Measurements from ENCODE around the gene APOO. TPM values are rescaled to one million over a fixed set of nuclear protein-coding genes. Genes with fewer than 3 reads are reported as not detected.
"Not testable (repeated sequence)": the region's sequence is repeated elsewhere in the genome, so short reads cannot be mapped to it uniquely, and the experiment has no call there.

Gene APOO
- total RNA-seq, 1 donor from 2014 or later: 18.5 TPM

DNA sequence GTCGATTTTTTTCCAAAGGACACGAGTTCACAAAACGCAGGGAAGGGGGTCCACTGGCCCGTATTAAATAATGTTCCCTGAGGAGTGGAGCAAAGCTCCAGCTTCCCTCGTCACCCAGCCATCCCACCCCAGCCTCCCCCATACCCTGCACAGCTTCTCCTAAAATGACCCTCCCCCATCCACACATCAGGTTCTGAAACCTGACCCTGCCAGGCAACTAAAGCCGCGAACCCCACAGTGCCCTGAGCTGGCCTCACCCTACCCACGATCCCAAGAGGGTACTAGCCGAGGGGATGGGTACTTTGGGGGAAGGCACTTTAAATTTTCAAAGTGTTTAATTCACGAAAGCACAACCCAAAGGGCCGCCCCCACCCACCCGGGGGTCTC is 634 bp downstream of the APOO start:
- intact Hi-C loops (cut with micrococcal nuclease): loop anchor here (1.0 to 10.0 kb wide), 4 partner anchors 118 to 1922 kb away; partner anchors contain the start of gene PRDX4

DNA sequence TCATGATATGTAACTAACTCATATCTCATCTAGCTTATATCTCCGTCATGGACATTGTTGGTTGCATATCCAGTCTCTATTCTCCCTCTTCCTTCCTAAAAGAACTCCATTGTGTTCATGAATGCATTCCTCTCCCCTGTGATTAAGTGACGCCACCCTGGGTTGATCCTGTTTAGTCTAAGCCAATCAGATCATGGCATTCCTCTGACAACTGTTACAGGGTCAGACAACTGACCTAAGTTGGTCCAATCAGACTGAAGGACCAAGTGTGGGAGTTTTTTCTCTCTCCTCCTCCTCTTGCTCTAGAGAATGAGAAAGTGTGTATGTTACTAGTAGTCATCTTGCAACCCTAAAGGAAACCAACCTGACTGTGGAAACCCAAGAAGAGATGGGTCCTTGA is 3.6 kb downstream of the APOO start:
- intact Hi-C loops (cut with micrococcal nuclease): loop anchor here (10.0 kb wide), 2 partner anchors 239 to 1919 kb away; partner anchors contain the start of gene PRDX4

DNA sequence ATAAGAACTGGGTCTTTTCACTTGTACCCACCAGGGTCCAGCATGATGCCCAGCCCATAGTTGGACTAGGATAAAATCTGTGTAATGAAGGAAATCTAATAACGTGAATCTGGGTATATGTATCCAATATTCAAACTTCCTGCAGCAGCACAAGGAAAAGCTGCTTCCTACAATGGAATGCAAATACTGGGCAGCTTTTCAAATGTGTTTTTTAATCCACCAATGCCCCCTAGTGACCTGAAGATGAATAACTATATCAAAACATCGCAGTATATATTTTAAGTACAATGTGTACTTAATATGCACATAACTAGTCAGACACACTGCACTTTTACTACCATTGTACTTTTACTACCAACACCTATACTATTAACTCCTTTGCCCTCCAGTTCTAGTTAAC is 5.3 kb downstream of the APOO start:
- intact Hi-C loops (cut with micrococcal nuclease): loop anchor here (1.0 to 10.0 kb wide), 6 partner anchors 119 to 1918 kb away; partner anchors contain the start of genes PRDX4 and SAT1

DNA sequence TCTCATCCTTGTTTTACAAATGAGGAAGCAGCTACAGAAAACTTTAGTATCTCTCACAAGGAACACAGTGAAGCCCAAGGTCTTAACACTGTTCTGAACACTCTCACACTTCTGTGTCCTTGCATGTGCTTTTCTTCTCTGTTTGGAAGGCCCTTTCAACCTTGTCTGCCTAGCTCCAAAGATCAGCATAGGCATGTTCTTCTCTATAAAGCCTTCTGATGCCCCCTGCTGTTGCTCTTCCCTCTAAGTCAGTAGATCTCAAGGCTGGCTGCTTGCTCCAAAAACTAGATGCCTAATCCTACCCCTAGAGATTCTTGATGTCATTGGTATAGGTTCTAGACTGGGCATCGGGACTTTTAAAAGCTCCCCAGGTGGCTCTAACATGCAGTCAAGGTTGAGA is 5.9 kb downstream of the APOO start:
- intact Hi-C loops (cut with micrococcal nuclease): loop anchor here (1.0 to 10.0 kb wide), 6 partner anchors 119 to 1917 kb away; partner anchors contain the start of genes PRDX4 and SAT1

DNA sequence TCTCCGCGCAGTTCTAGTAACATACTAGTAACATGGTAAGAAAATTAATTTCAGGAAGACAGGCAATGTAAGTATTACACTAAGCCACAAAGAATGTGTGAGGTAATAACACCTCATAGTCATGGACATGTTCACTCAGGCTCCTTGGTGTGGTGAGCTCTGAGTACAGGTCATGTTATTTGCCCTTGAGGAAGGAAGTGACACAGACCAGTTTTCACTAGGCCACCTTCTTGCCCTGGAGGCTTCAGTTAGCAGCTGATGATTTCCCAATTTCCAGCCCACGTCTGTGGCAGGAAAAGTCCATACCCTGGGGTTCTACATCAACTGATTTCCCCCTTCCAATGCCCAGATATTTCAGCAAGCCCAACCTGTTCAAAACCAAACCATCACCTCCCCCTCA is 6.7 kb downstream of the APOO start:
- intact Hi-C loops (cut with micrococcal nuclease): loop anchor here (10.0 kb wide), 2 partner anchors 236 to 1916 kb away; partner anchors contain the start of gene PRDX4

DNA sequence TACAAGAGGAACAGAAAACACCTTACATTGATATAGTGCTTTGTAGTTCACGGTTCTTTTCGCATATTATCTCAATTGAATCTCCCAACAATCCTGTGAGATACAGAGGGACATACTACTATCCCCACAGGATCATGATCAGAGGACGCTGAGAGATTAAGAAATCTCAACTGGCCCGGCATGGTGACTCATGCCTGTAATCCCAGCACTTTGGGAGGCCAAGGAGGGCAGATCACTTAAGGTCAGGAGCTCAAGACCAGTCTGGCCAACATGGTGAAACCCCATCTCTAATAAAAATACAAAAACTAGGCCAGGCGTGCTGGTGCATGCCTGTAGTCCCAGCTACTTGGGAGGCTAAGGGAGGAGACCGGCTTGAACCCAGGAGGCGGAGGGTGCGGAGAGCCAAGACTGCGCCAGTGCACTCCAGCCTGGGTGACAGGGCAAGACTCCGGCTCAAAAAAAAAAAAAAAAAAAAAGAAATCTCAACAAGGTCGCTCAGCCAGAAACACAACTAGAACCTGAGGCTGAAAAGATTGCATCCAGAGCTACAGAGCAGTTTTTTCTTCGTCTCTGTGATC is 7.4 kb downstream of the APOO start:
- intact Hi-C loops (cut with micrococcal nuclease): loop anchor here (10.0 kb wide), 2 partner anchors 236 to 1916 kb away; partner anchors contain the start of gene PRDX4

DNA sequence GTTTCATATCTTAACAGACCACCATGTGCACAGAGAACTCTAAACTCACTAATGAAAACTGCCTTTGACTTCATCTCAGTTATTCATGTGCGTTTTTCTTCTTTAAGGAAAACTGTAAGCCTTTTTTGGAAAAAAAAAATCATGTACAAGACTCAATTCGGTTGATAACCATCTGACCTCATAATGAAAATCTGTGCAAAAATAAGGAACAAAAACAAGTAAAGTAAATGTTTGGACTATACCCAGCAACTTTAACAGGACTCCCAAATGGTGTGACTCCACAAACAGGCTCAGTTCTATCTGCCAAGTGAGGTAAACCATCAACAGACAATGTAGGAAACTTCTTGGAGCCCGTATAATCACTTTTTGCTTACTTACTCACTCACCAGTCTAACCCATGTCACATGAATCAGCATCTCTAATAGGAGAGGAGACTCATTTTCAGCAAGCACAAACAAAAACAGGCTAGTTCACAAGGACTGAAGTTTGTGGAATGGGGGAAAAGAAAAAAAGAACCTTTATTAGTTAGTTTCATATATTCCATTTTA is 9.3 kb downstream of the APOO start:
- intact Hi-C loops (cut with micrococcal nuclease): no loop called here

DNA sequence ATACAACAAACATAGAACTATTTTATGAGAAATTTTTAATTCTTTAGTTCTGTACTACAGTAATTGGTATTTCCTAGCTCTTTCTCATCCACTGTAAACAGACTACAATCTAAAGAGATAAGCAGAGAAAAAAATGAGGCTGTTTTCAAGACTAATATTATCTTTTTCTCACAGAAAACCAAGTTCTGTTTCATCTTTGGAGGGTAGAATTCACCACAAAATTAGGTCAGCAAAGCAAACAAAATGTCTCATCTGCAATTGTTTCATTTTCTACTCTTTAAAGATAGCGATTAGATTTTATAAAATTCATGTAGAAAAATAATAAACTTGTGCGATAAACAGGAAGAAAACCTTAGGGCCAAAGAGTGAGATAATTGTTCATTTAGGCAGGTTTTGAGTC is 10.8 kb downstream of the APOO start:
- intact Hi-C loops (cut with micrococcal nuclease): no loop called here

DNA sequence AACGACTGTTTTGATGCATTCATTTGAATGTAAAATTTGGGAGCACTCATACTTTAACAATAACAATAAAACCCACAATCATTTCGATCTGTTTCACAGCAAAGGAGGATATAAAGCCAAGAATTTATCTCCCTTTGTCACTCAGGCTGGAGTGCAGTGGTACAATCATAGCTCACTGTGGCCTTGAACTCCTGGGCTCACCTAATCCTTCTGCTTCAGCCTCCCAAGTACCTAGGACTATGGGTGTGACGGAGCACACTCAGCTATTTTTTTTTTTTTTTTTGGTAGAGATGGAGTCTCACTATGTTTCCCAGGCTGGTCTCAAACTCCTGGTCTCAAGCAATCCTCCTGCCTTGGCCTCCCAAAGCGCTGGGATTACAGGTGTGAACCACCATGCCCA is 11.2 kb downstream of the APOO start:
- intact Hi-C loops (cut with micrococcal nuclease): not testable (repeated sequence)

DNA sequence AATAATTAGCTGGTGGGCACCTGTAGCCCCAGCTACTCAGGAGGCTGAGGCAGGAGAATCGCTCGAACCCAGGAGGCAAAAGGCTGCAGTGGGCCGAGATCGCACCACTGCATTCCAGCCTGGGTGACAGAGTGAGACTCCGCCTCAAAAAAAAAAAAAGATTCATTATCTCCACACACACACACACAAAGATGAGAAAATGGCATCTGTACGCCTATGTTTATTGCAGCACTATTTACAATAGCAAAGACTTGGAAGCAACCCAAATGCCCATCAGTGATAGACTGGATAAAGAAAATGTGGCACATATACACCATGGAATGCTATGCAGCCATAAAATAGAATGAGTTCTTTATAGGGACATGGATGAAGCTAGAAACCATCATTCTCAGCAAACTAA is 12.7 kb downstream of the APOO start:
- intact Hi-C loops (cut with micrococcal nuclease): not testable (repeated sequence)

DNA sequence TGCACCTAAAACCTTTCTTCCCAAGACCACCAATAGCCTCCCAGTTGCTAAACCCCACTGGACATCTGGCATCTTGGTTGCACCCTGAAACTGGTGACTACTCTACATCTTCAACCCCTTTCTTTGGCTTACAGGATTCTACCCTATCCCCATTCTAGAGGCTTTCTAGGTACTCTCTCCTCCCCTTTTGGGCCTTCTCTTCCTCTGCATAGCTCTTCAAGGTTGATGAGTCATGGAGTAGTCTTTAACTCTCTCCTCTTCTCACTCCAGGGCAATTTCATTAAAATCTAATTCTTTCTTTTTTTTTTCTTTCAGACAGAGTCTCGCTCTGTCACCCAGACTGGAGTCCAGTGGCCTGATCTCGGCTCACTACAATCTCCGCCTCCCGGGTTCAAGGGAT is 16.8 kb downstream of the APOO start:
- intact Hi-C loops (cut with micrococcal nuclease): no loop called here

DNA sequence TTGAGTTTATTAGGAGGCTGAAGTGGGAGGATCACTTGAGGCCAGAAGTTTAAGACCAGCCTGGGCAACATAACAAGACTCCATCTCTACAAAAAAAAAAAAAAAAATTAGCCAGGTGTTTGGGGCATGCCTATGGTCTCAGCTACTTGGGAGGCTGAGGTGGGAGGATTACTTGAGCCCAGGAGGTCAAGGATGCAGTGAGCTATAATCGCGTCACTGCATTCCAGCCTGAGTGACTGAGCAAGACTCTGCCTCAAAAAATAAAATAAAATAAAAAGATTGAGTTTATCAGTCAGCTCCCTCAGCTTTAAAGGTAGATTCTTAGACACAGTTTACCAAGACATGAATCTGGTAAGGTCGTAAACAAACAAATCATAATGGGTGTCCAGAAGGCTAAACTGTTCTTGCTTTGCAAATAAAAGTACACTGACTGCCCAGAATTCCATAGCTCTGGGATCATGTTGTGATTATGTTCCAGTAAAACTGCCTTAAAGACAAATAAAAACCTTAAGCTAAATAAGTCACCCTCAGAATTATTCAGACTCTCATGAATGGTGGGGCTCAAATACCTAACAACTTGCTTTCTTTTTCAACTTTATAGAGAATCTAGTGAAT is 18.7 kb downstream of the APOO start:
- intact Hi-C loops (cut with micrococcal nuclease): no loop called here

DNA sequence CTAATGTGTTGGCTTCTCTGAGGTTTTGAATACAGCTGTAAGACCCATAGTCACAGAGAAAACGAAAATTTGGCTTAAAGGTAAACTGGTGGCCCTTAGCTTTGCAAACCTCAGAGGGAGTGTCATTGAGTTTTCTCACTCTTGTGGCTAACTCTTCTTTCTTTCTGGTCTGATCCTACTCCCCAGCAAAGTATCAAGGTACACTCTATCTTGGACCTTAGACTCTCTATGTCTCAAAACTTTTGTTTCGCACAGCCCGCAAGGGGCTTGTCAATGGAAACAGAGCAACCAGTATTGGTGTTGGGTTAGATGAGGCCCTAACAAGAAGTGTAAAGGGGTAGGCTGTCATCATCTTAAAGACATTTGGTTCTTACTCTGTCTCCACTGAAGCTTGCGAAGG is 19.8 kb downstream of the APOO start:
- intact Hi-C loops (cut with micrococcal nuclease): no loop called here

DNA sequence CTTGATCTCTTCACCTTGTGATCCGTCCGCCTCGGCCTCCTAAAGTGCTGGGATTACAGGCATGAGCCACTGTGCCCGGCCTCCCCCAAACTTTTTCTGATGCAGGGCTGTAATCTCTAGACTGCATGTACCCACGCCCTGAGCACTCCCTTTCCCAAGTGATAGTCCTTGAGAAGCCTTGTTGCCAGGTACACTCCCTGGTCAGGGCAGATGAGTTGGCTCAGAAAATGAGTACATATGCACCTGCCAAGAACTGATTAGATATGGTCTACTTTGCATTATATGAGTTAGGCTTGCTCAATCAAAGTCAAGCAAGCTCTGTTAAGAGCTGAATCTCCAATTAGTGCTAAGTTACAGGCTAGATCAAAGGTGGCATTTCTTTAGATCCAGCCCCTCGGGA is 20.3 kb downstream of the APOO start:
- intact Hi-C loops (cut with micrococcal nuclease): no loop called here

DNA sequence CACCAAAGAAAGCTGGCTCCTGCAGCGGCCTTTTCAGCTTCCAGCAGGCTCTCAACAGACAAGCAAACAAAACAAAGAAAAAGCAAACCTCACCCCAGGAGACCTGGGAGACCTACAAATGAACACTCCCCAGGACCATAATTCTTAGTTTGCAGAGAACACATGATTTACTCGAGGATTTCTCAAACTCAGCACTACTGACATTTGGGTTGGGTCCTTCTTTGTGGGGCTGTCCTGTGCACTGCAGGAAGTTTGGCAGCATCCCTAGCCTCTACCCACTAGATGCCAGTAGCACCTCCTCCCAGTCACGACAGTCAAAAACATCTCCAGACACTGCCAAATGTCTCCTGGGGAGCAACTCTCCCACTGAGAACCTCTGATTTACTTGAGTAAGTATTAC is 21.9 kb downstream of the APOO start:
- intact Hi-C loops (cut with micrococcal nuclease): no loop called here

DNA sequence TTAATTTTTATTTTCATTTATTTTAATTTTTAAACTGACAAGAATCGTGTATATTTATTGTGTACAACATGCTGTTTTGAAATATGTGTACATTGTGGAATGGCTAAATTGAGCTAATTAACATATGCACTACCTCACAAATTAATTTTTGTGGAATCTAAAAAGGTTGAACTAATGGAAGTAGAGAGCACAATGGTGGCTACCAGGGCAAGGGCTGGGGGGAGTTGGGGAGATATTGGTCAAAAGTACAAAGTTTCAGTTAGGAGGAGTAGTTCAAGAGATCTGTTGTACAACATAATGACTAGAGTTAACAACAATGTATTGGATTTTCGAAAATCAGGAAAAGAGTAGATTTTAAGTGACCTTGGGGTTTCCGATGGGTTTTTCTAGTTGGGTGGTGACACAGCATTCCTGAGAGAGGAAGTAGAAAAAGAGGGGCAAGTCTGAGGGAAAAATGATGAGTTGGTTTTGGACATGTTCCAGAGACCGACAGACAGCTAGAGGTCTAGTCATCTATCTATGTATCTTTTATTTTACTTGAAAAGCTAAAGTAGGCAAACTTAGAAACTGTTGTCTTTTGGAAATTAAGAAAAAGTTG is 23.2 kb downstream of the APOO start:
- intact Hi-C loops (cut with micrococcal nuclease): no loop called here

DNA sequence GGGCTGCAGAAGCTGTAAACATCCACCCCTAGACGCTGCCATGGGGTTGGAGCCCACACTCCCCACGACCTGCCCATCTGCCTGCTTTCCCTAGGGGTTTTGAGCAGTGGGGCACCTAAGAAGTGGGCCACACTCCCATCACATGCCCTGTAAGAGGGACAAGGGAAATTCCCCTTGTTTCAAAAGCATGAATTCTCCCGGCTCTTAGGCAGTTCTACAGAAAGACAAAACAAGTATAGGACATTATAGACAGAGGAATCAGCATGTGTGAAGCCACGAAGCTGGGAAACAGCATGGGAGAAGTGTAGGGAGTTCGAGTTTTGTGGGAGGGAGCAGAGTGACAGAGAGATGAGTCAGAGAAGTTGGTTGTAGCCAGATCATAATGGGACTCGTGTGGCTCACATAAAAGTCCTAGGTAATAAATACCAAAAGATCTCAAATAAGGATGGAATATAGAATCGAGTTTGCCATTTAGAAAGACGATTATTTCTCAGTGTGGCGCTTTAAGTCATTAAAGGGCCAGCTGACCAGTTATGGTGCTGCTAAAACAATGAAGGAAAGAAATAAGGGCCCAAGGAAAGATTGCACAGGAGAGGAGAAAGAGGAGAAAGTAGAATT is 23.9 kb downstream of the APOO start:
- intact Hi-C loops (cut with micrococcal nuclease): no loop called here

DNA sequence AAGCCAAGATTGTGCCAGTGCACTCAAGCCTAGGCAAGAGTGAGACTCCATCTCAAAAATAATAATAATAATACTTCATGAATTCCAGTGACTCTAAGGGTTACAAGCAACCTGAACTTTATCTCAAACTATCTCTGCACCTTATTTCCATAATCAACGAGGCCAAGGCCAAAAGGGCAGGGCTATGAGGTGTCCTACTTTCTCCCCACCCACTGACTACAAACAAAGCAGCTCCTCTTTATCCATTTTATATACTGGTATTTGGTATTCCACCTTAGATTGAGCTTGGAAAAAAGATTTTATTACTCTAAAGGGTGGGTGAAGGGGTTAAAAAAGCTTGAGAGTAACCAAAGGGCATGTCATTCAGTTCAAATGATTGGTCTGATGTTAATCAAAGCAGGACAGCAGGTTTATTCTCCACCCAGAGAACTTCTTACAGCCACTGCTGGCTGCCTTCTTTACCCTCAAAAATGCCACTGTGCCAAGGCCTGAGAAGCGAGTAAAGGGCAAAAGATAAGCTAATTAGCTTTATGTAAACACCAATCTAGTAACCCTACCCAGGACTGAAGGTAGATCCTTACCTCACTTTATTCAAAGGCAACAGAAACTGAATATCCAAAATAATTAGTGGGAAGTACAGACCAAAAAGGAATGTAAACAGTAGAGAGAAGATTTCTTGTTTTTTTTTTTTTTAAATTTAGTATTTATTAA is 28.2 kb downstream of the APOO start:
- intact Hi-C loops (cut with micrococcal nuclease): no loop called here

DNA sequence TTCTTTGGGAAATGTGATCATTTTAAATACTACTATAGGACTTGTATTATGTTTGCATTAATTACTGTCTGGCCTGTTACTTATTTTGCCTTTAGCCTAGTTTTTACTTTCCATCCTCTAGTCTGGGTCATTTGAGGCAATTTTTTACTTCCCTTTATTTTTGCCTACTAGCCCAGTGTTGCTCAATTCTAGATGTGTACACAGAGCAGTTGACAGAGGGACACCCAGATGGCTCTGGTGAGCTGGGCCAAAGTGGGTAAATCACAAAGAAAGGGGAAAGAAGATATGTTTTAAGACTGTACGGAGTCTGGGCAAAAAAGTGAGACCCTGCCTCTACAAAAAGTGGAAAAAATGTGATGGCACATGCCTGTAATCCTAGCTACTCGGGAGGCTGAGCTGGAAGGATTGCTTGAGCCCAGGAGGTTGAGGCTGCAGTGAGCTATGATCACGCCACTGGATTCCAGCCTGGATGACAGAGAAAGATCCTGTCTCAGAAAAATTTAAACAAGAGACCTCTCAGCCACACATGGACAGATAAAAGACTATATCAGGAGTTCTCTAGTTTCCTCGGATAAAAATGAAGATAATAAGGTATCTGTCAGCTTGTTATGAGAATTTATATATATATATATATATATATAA is 35.7 kb downstream of the APOO start:
- intact Hi-C loops (cut with micrococcal nuclease): no loop called here

DNA sequence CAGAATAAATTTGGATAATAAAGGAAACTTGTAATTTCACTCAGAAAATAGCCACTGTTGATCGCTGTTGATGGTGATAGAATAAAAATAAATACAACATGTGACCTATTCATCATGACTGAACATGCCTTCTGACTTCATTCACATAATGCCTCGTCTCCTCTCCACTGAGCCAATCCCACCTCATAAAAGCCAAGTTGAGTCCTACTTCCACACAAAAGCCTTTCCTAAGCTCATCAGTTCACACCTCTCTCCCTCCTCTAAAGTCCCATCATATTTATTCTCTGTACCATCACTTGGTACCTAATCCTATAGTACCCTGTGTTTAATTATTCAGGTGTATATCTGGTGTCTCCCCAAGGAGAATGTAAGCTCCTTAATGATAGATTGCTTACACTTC is 37.7 kb downstream of the APOO start:
- intact Hi-C loops (cut with micrococcal nuclease): no loop called here

All from T-helper 2 cell treated with Interferon-gamma antibody and Interleukin-4, amounts not matched to agents 100 ng/mL and 5 ng/mL, for 36 hours (primary cell).